PC-3 (cell line): Measurements from ENCODE around the gene LGALS7B. TPM values are rescaled to one million over a fixed set of nuclear protein-coding genes. Genes with fewer than 3 reads are reported as not detected.
A peak's percentile ranks its signal among the peaks of the same experiment; 100 is the strongest.

Experiments used
- ATAC-seq: fragments of 200-7000 bp; cut with Tn5 transposase; 2 replicates; pipeline ENCODE4 v1.9.1; 2020; ENCODE audit warnings: mild to moderate bottlenecking, moderate library complexity
- BruUV-seq: library from RNA; stranded (reverse); fragments of 400-500 nt; replicated peaks from 2 replicates; lab custom pipeline; 2021; lab: Mats Ljungman, UMichigan
- CTCF ChIA-PET: fragments of 300-600 bp; sonication (Branson Sonifier 250); formaldehyde crosslinking; loops from one replicate; lab custom pipeline; 2022; ENCODE audit warnings: antibody characterized with exemption; lab: Charles Lee
- POLR2A ChIA-PET: fragments of 300-600 bp; sonication (Branson Sonifier 250); formaldehyde crosslinking; loops from one replicate; lab custom pipeline; 2022; ENCODE audit warnings: antibody characterized with exemption; ENCODE audit not compliant: unreplicated experiment; lab: Charles Lee
- DNase-seq: peaks from one replicate; pipeline ENCODE4 v3.0.0-alpha.2; 2015
- H2AFZ ChIP-seq: fragments of 300-600 bp; sonication (generic); 2 replicates; pipeline ENCODE4 v1.6.0; 2016; ENCODE audit warnings: antibody characterized with exemption, low read length
- H3F3A ChIP-seq: fragments of 300-600 bp; sonication (generic); one replicate; pipeline ENCODE4 v1.6.0; 2017; ENCODE audit warnings: antibody characterized with exemption, low read length, control low read depth, mild to moderate bottlenecking; ENCODE audit not compliant: unreplicated experiment
- H3K27ac ChIP-seq: fragments of 300-600 bp; sonication (generic); 2 replicates; pipeline ENCODE4 v1.5.1; 2016; ENCODE audit warnings: mild to moderate bottlenecking, low read length
- H3K27me3 ChIP-seq: fragments of 300-600 bp; sonication (generic); 2 replicates; pipeline ENCODE4 v1.6.1; 2016; ENCODE audit warnings: low read length, mixed read lengths
- H3K36me3 ChIP-seq: fragments of 300-600 bp; sonication (generic); 2 replicates; pipeline ENCODE4 v1.6.1; 2016; ENCODE audit warnings: low read depth, mixed run types, low read length, mixed read lengths
- H3K4me1 ChIP-seq: fragments of 300-600 bp; sonication (generic); 2 replicates; pipeline ENCODE4 v1.5.1; 2016; ENCODE audit warnings: low read length; ENCODE audit not compliant: insufficient read depth
- H3K4me2 ChIP-seq: fragments of 300-600 bp; sonication (generic); 2 replicates; pipeline ENCODE4 v1.6.0; 2016; ENCODE audit warnings: low read length
- H3K4me3 ChIP-seq: fragments of 300-600 bp; sonication (generic); 2 replicates; pipeline ENCODE4 v1.5.1; 2016; ENCODE audit warnings: mild to moderate bottlenecking, low read length, mixed read lengths
- H3K79me2 ChIP-seq: fragments of 300-600 bp; sonication (generic); 2 replicates; pipeline ENCODE4 v1.6.1; 2017; ENCODE audit warnings: low read length, mixed read lengths
- H3K9ac ChIP-seq: fragments of 300-600 bp; sonication (generic); 2 replicates; pipeline ENCODE4 v1.6.0; 2016; ENCODE audit warnings: mild to moderate bottlenecking, low read length
- H3K9me2 ChIP-seq: fragments of 300-600 bp; sonication (generic); replicated peaks from 2 replicates; pipeline ENCODE4 v1.6.1; 2016; ENCODE audit warnings: mixed run types, low read length, mixed read lengths
- H3K9me3 ChIP-seq: fragments of 300-600 bp; sonication (generic); 2 replicates; pipeline ENCODE4 v1.6.1; 2016; ENCODE audit warnings: low read length, mixed read lengths
- H4K20me1 ChIP-seq: fragments of 300-600 bp; sonication (generic); 2 replicates; pipeline ENCODE4 v1.6.1; 2016; ENCODE audit warnings: low read length, mixed read lengths
- EZH2 ChIP-seq: fragments of 300-600 bp; sonication (generic); IDR thresholded peaks from one replicate; pipeline ENCODE4 v1.6.1; 2017; ENCODE audit warnings: antibody characterized with exemption, mild to moderate bottlenecking, low read length; ENCODE audit not compliant: unreplicated experiment
- EZH2phosphoT487 ChIP-seq: fragments of 300-600 bp; sonication (generic); IDR thresholded peaks from 2 replicates; pipeline ENCODE4 v1.6.1; 2018; ENCODE audit warnings: mild to moderate bottlenecking, antibody characterized with exemption, low read length, borderline replicate concordance
- intact Hi-C: fragments of 100-400 bp; cut with micrococcal nuclease; formaldehyde crosslinking; loops from 2 replicates; pipeline ENCODE4 v1.9.0; 2023
- total RNA-seq: library from RNA; depleted of rRNA; stranded (reverse); fragments of >200 nt; gene quantifications from 2 replicates; pipeline ENCODE4 v1.2.3, GENCODE V29; 2014
- TF ChIP-seq, protein P1 (sequence below): fragments of 300-600 bp; sonication (generic); conservative IDR thresholded peaks from 2 replicates; pipeline ENCODE4 v1.5.1; 2017; ENCODE audit warnings: antibody characterized with exemption, low read depth, mild to moderate bottlenecking, low read length

LGALS7B gene
- total RNA-seq, 1 experiment from 2014 or later = not detected

DNA sequence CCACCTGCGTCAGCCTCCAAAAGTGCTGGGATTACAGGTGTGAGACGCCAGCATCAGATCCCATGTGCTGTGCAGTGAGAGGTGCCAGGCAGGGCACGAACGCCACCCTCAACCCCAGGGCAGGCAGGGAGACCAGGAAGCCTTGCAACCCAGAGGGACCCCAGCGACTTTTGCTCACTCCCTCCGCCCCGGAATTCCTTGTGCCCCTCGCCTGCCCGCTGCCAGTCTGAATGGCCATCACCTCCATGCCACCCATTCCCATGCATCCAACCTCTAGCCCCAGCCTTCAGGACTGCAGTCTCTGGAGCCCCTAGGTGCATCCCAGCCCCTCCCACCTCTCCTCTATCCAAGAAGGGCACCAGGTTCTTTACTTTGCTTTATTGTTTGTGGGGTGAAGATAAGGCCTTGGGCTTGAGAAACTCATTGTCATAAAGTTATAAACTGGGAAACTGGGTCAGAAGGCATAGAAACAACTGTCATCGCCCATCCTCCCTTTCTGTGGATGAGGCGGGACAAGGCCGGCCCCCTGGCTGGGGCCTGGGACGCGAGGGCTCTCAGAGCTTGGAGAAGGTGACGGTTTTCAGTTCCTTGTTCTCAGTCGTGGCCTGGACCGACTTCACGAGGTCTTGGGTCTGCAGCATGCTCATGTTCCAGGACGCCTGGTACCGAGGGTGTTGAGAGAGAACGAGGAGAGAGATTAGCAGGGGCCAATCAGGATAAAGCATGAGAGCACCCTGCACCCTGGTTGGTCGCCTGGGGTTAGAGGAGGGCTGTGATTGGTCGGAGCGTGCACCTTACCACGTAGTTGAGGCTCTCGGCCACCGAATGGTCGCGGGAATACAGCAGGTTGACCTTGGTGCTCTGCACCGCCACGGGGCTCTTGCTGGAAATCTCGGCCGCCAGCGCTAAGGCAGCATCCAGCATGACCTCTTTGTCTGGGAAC, 26.3 kb downstream of the LGALS7B start:
- Histone ChIP-seq H3F3A (no peaks in the 10 kb centered on the region), H3K9me3 (no peaks in the 10 kb centered on the region), H4K20me1 (no peaks in the 10 kb centered on the region), H3K4me1 (no peaks in the 10 kb centered on the region; the same call in 1 of the 2 replicates), H3K4me3 (no peak overlapping the region), H3K27ac (no peak overlapping the region), H3K27me3 (no peaks in the 10 kb centered on the region), H3K36me3 (no peaks in the 10 kb centered on the region), H3K9ac (no peak overlapping the region), H3K79me2 (no peaks in the 10 kb centered on the region), H3K9me2 (no peaks in the 10 kb centered on the region), H2AFZ (no peak overlapping the region), H3K4me2 (no peak overlapping the region)
- ATAC-seq (no peak), DNase-seq (no peak)
- CTCF ChIA-PET = no interaction called here
- POLR2A ChIA-PET = no interaction called here
- BruUV-seq = TSS peak; percentile 79
- intact Hi-C loops = no loop called here
- TF ChIP-seq EZH2phosphoT487 = no peak
- TF ChIP-seq, protein P1, sequence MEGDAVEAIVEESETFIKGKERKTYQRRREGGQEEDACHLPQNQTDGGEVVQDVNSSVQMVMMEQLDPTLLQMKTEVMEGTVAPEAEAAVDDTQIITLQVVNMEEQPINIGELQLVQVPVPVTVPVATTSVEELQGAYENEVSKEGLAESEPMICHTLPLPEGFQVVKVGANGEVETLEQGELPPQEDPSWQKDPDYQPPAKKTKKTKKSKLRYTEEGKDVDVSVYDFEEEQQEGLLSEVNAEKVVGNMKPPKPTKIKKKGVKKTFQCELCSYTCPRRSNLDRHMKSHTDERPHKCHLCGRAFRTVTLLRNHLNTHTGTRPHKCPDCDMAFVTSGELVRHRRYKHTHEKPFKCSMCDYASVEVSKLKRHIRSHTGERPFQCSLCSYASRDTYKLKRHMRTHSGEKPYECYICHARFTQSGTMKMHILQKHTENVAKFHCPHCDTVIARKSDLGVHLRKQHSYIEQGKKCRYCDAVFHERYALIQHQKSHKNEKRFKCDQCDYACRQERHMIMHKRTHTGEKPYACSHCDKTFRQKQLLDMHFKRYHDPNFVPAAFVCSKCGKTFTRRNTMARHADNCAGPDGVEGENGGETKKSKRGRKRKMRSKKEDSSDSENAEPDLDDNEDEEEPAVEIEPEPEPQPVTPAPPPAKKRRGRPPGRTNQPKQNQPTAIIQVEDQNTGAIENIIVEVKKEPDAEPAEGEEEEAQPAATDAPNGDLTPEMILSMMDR = no peak
- TF ChIP-seq EZH2 = no peak

DNA sequence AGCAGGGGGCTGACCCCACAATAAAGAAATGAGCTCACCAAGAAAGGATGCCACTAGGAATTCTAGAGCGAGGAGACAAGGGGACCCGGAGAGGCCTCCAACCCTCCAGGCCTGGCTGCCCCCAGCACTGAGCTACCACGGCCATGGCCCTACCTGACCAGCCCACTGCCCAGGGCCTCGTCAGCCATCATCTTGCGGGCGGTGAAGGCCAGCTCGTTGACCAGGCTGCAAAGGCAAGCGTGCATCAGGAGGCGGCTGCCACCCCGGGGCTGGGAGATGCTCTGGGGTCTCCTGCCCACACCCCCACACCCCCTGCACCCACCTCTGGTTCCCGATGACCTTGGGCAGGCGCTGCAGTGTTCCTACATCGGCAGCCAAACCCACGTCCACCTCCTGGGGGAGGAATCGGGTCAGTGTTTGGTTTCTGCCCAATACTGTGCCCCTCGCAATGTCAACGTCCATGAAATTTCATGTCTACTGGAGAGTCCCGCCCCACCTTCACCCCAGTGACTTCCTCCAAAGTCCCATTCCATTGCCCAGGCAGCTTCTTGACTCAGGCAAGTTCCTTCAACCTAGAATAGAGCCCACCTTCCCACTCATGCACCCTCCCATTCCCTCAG, 27.2 kb downstream of the LGALS7B start:
- H3K9me3 ChIP-seq = no peaks in the 10 kb centered on the region
- intact Hi-C loops = no loop called here
- H3K4me1 ChIP-seq = no peaks in the 10 kb centered on the region; the same call in 1 of the 2 replicates
- H3K9me2 ChIP-seq = no peaks in the 10 kb centered on the region
- DNase-seq (no peak), ATAC-seq (no peak)
- POLR2A ChIA-PET = no interaction called here
- CTCF ChIA-PET = no interaction called here
- no peak overlapping the region for H2AFZ ChIP-seq
- no peaks in the 10 kb centered on the region for H3F3A ChIP-seq
- no peak overlapping the region for H3K4me3 ChIP-seq
- H3K36me3 ChIP-seq = no peaks in the 10 kb centered on the region
- no peaks in the 10 kb centered on the region for H3K27me3 ChIP-seq
- no peaks in the 10 kb centered on the region for H3K79me2 ChIP-seq
- no peak overlapping the region for H3K4me2 ChIP-seq
- no TSS peak for BruUV-seq
- no peak overlapping the region for H3K27ac ChIP-seq
- TF ChIP-seq EZH2 (no peak), EZH2phosphoT487 (no peak)
- TF ChIP-seq, protein P1 = no peak
- no peak overlapping the region for H3K9ac ChIP-seq
- H4K20me1 ChIP-seq = no peaks in the 10 kb centered on the region

DNA sequence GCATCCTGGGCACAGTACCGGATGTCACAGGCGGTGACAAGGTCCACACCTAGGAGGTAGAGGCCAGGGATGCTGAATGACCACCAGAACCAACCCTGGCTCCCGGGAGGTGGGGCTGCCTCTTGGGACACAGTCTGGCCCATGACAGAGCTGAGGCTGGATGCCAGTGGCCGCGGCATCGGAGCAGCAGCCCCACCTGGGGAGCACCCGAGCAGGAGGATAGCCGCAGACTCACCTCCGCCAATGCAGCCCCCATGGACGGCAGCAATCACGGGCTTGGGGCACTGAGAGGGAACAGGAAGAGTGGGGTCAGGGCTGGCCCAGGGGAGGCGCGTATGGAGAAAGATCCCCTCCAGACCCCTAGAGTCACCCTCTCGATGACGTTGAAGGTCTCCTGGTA, 28.1 kb downstream of the LGALS7B start:
- Histone ChIP-seq H3K27me3 (no peaks in the 10 kb centered on the region), H3K4me1 (no peaks in the 10 kb centered on the region; the same call in 1 of the 2 replicates), H3K9me3 (no peaks in the 10 kb centered on the region), H3K79me2 (no peaks in the 10 kb centered on the region), H3K36me3 (no peaks in the 10 kb centered on the region), H3K9ac (no peak overlapping the region), H3F3A (no peaks in the 10 kb centered on the region), H3K27ac (no peak overlapping the region), H2AFZ (no peak overlapping the region), H4K20me1 (no peaks in the 10 kb centered on the region), H3K4me3 (no peak overlapping the region), H3K4me2 (no peak overlapping the region), H3K9me2 (no peaks in the 10 kb centered on the region)
- intact Hi-C loops = no loop called here
- no peak for DNase-seq
- ChIA-PET POLR2A (no interaction called here), CTCF (no interaction called here)
- BruUV-seq = no TSS peak
- TF ChIP-seq EZH2phosphoT487 (no peak), EZH2 (no peak)
- TF ChIP-seq, protein P1 = no peak
- no peak for ATAC-seq
